GM13977 (cell line): ENCODE data around the gene CPT1C.

ENCODE experiments used
- DNase-seq: peaks from one replicate; pipeline ENCODE4 v3.0.0; 2012; ENCODE audit warnings: low spot score
- in situ Hi-C: fragments of 300-500 bp; cut with MboI; formaldehyde crosslinking; loops from one replicate; pipeline ENCODE4 v1.12.0; 2022; ENCODE audit warnings: low sequenced_read_pairs, low pct_unique_long_range_greater_than_20kb, mixed read lengths, inconsistent platforms; ENCODE audit not compliant: unreplicated experiment
- TF ChIP-seq, protein P1 (sequence below): IDR thresholded peaks from 2 replicates; pipeline ENCODE4 v1.5.1; 2012; ENCODE audit warnings: mild to moderate bottlenecking, control low read depth; ENCODE audit not compliant: insufficient read depth; ENCODE audit errors: extremely low read depth, missing control alignments

CPT1C gene

DNA sequence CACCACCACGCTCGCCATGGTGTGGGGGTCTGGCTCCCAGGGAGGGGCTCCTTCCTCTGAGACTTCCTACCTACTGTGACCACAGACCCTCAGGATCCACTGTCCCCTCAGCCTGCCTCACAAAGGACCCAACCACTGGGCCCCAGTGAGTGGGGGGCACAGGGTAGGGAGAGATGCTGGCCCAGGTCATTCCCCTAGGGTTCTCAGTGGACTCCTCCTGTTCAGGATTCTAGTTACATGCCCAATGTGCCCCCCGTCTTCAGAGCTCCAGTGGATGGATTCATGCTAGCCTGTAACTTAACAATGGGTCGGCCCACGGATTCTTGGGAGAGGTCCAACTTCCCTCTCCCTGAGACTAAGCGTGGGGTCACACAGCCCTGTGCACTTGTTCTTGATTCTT lies 72.3 kb downstream of the CPT1C start, which contains the start of gene TSKS:
TSKS (minus strand) TSS at position 77 of the 400 bp plus-strand sequence; CDS start at position 18, 59 bp downstream.
- TF ChIP-seq, protein P1, sequence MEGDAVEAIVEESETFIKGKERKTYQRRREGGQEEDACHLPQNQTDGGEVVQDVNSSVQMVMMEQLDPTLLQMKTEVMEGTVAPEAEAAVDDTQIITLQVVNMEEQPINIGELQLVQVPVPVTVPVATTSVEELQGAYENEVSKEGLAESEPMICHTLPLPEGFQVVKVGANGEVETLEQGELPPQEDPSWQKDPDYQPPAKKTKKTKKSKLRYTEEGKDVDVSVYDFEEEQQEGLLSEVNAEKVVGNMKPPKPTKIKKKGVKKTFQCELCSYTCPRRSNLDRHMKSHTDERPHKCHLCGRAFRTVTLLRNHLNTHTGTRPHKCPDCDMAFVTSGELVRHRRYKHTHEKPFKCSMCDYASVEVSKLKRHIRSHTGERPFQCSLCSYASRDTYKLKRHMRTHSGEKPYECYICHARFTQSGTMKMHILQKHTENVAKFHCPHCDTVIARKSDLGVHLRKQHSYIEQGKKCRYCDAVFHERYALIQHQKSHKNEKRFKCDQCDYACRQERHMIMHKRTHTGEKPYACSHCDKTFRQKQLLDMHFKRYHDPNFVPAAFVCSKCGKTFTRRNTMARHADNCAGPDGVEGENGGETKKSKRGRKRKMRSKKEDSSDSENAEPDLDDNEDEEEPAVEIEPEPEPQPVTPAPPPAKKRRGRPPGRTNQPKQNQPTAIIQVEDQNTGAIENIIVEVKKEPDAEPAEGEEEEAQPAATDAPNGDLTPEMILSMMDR = no peak
- in situ Hi-C loops = no loop called here
- DNase-seq = no peak
